ENCODE results near the gene LOXHD1. TPM values are rescaled to one million over a fixed set of nuclear protein-coding genes. Genes with fewer than 3 reads are reported as not detected.

Gene LOXHD1
- total RNA-seq, 1 donor from 2014 or later: 0.29 TPM

DNA sequence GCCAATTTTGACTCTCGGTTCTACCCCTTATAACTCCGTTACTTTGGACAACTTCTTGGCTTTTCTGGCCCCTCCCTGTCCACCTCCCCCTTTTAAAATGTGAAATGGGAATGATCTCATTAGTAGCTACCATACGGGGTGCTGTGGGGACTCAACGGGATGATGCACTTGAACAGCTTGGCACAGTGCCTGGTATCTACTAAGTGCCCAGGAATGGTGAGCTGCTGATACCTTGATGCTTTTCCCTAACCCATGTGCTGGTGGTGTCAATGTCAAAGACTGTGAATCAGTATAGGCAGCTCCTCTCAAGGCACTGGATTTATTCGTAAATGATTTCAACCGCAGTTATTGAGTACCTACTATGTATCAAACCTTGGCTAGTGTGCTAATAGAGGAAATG, 204.2 kb downstream of the LOXHD1 start:
- DNase-seq (ENCODE audit: low spot score): no peak

GRCh38 chr18:46449499-46449898, 207.5 kb downstream of the LOXHD1 start:
- DNase-seq (ENCODE audit: low spot score): no peak

DNA sequence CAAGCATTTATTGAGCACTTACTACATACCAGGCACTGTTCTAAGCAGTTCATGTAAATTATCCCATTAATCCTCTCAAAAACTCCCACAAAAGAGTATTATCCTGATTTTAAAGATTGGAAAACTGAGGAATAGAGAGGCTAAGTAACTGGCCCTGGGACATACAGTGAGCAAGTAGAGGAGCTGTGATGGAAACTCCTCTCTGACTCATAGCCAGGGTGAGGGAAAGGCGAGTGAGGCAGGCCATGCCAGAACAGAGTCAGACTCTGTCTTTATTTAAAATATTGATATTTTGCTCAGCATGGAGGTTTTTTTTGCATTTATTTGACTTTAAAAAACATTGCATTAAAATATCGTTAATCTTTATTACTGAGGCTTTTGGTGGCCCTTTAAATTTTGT, 208.0 kb downstream of the LOXHD1 start:
- DNase-seq (ENCODE audit: low spot score): no peak

DNA sequence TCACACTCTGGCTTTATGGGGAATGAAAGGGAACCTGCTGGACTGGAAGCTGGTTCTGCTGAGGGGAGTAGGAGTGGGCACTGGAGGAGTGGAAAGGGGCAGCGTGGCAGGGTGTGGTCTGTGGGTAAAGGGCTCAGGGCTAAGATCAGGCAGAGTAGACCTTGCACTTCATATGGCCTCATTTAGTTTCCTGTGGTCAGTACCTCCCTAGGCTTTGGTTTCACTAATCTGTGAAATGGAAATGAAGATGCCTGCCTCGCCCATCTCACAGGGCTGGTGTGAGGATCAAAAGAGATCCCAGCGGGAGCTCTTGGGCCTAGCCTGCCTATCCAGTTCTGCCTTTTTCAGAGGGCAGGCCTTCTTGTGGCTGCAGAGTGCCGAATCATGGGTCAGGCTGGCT, 208.7 kb downstream of the LOXHD1 start:
- no peak for DNase-seq (ENCODE audit: low spot score)

- DNase-seq (ENCODE audit: low spot score): no peak
These were observed 209.2 kb downstream of the LOXHD1 start for GRCh38 chr18:46447792-46448191.

GRCh38 chr18:46447323-46447722, 209.7 kb downstream of the LOXHD1 start:
- no peak for DNase-seq (ENCODE audit: low spot score)

DNA sequence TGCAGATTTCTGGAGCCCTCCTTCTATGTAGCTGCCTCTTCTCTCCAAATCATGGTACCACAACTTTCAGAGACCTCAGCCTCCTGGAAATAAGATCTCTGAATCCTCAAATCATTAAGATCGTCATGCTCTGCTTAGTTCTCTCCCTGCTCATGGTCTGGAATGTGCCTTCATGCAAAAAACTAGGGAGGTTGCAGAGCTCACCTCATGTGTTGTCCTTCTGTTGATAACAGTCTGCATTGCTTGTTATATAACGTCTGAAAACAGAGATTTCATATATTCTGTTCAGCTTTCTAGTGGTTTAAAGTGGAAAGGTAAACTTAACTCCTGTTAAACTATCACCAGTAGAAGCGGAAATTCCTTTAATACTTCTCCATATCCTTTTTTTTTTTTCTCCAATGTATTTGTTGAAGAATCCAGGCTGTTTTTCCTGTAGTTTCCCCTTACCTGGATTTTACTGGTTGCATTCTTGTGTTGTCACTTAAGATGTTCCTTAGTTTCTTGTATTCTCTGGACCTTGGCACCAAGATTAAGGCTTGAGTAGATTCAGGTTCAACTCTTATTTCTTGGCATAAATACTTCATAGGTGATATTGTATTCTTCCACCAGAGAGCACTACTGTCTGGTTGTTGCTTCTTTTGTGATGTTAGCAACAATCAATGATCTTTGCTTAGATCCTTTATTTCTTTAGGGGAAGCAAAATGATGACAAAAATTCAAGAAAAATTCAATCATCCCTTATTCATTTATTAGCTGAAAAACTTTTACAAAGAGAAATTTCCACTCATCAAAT, 211.3 kb downstream of the LOXHD1 start:
- DNase-seq (ENCODE audit: low spot score): no peak

GRCh38 chr18:46439037-46439436, 218.0 kb downstream of the LOXHD1 start:
- DNase-seq (ENCODE audit: low spot score): no peak

- peak; percentile 18 for DNase-seq (ENCODE audit: low spot score)
These were observed 220.0 kb downstream of the LOXHD1 start for GRCh38 chr18:46437061-46437460.

GRCh38 chr18:46436621-46437020, 220.4 kb downstream of the LOXHD1 start:
- no peak for DNase-seq (ENCODE audit: low spot score)

GRCh38 chr18:46435031-46435430, 222.0 kb downstream of the LOXHD1 start:
- DNase-seq (ENCODE audit: low spot score): peak; percentile 14

- DNase-seq (ENCODE audit: low spot score): peak; percentile 4
These were observed 222.4 kb downstream of the LOXHD1 start for GRCh38 chr18:46434629-46435028.

GRCh38 chr18:46433121-46433826, 223.7 kb downstream of the LOXHD1 start:
- peak; percentile 32 for DNase-seq (ENCODE audit: low spot score)

- peak; percentile 6 for DNase-seq (ENCODE audit: low spot score)
These were observed 225.4 kb downstream of the LOXHD1 start for GRCh38 chr18:46431522-46432171.

DNA sequence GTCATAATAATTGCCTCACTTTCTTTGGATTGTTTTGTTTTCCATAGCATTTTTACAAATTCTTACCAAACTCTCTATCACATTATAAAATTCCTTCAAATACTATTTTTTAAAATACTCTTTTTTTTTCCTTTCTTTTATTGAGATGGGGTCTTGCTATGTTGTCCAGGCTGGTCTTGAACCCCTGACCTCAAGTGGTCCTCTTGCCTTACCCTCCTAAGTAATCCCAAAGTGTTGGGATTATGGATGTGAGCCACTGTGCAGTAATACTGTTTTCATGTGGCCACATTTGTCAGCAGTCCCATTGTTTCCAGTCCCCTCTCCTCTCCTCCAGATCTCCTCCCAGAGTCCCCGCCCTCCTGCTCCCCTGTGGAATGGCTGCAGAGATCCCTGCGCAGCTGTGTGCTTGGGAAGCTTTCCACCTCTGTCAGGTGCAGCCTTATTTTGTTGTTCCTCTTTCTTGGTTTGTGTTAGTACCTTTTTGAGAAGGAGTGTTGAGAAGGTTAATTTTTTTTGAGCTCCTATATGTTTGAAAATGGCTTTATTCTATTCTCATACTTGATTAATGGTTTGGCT, 227.3 kb downstream of the LOXHD1 start:
- DNase-seq (ENCODE audit: low spot score): peak; percentile 14

- DNase-seq (ENCODE audit: low spot score): peak; percentile 4
These were observed 227.9 kb downstream of the LOXHD1 start for GRCh38 chr18:46429130-46429529.

GRCh38 chr18:46428368-46428767, 228.7 kb downstream of the LOXHD1 start:
- no peak for DNase-seq (ENCODE audit: low spot score)

DNA sequence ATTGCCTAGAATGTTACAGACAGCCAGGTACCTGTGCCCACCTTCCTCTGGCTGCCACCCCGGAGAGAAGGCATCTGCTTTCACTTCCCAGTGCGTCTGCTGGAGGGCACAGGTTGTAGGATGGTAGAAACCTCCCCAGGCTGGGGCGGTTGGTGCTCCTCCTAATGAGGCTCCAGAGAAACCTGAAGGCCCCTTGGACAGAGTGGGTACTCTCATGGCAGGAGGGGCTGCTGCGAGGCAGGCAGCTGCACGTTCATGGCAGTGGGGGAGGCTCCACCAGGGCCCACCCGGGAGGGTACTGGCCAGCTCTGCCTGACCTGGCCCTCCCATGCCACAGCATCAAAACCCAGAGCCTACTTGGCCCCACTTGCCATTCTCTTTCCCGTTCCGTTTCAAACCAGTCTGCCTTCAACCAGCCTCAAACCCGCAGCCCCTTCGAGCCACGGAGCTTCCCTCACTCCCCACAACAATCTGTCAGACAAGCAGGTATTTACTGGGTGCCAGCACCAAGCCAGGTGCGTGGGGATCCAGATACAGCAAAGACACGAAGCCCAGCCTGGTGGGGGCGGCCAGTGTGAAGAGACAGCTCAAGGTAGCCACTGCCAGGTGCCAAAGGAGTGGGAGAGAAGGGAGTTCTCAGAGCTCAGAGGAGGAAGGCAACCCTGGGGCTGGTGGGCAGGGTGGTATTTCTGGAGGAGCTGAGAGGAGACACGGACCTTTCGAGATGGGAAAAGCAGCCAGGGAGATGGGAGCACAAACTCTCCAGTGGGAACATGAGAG, 229.6 kb downstream of the LOXHD1 start:
- no peak for DNase-seq (ENCODE audit: low spot score)

All from ureter (tissue), 1 donor.